Keratinocyte (primary cell): Measurements from ENCODE around the gene SUZ12. TPM values are rescaled to one million over a fixed set of nuclear protein-coding genes. Genes with fewer than 3 reads are reported as not detected.

Experiments used
- DNase-seq: peaks from one replicate; pipeline ENCODE4 v3.0.0-alpha.2; 2011; ENCODE audit warnings: low read depth, missing footprints, low spot score
- FAIRE-seq: peaks from 2 replicates; lab custom pipeline; 2011; peaks lifted over from hg19 to GRCh38; lab: Jason Lieb, UNC
- H2AFZ ChIP-seq: 2 replicates; pipeline ENCODE4 v1.6.0; 2012; ENCODE audit warnings: low read length, control low read depth, inconsistent platforms; ENCODE audit not compliant: control insufficient read depth
- H3K27ac ChIP-seq: 2 replicates; pipeline ENCODE4 v1.5.1; 2011; ENCODE audit warnings: low read length; ENCODE audit not compliant: control insufficient read depth, insufficient read depth
- H3K27me3 ChIP-seq: 3 replicates; pipeline ENCODE4 v1.6.0; 2011; ENCODE audit warnings: low read length; ENCODE audit not compliant: control insufficient read depth, insufficient read depth; ENCODE audit errors: extremely low read depth
- H3K36me3 ChIP-seq, 2 experiments: 2 replicates in 1 of 2; 3 replicates in 1 of 2; pipeline ENCODE4 v1.5.1; 2011; ENCODE audit warnings: low read length in 2 of 2, mild to moderate bottlenecking in 1 of 2; ENCODE audit not compliant: control insufficient read depth in 2 of 2, insufficient read depth in 2 of 2; ENCODE audit errors: extremely low read depth in 1 of 2
- H3K4me1 ChIP-seq: 3 replicates; pipeline ENCODE4 v1.5.1; 2011; ENCODE audit warnings: low read length; ENCODE audit not compliant: control insufficient read depth, insufficient read depth; ENCODE audit errors: extremely low read depth
- H3K4me2 ChIP-seq: 3 replicates; pipeline ENCODE4 v1.6.0; 2011; ENCODE audit warnings: low read depth, low read length; ENCODE audit not compliant: control insufficient read depth, insufficient read depth; ENCODE audit errors: extremely low read depth
- H3K4me3 ChIP-seq, 3 experiments: fragments of 200-600 bp in 1 of 3; sonication (generic) in 1 of 3; 2 replicates in 2 of 3; 3 replicates in 1 of 3; pipeline ENCODE4 v1.5.1; 2011 to 2016; ENCODE audit warnings: low read length in 3 of 3, mild to moderate bottlenecking in 3 of 3, control low read depth in 2 of 3, inconsistent platforms in 1 of 3, low read depth in 1 of 3, mixed read lengths in 1 of 3, mixed run types in 1 of 3, moderate library complexity in 1 of 3; ENCODE audit not compliant: control insufficient read depth in 2 of 3, insufficient read depth in 2 of 3; ENCODE audit errors: extremely low read depth in 1 of 3
- H3K79me2 ChIP-seq: 2 replicates; pipeline ENCODE4 v1.6.0; 2012; ENCODE audit warnings: low read length; ENCODE audit not compliant: control insufficient read depth, insufficient read depth
- H3K9ac ChIP-seq: 3 replicates; pipeline ENCODE4 v1.6.0; 2011; ENCODE audit warnings: low read length; ENCODE audit not compliant: control insufficient read depth, insufficient read depth; ENCODE audit errors: extremely low read depth
- H3K9me1 ChIP-seq: 3 replicates; pipeline ENCODE4 v1.6.0; 2011; ENCODE audit warnings: low read length; ENCODE audit not compliant: control insufficient read depth, insufficient read depth; ENCODE audit errors: extremely low read depth
- H3K9me3 ChIP-seq: 2 replicates; pipeline ENCODE4 v1.5.1; 2012; ENCODE audit warnings: low read depth, low read length; ENCODE audit not compliant: control insufficient read depth
- H4K20me1 ChIP-seq: 3 replicates; pipeline ENCODE4 v1.6.0; 2011; ENCODE audit warnings: low read length; ENCODE audit not compliant: control insufficient read depth, insufficient read depth; ENCODE audit errors: extremely low read depth
- CTCF ChIP-seq, 3 experiments: IDR thresholded peaks in 1 of 3; conservative IDR thresholded peaks in 1 of 3; optimal IDR thresholded peaks in 1 of 3; 2 replicates in 2 of 3; 3 replicates in 1 of 3; pipeline versions ENCODE3 to v1.5.1; 2011; ENCODE audit warnings: low read length in 3 of 3, mild to moderate bottlenecking in 3 of 3, moderate library complexity in 2 of 3, control low read depth in 1 of 3, inconsistent platforms in 1 of 3; ENCODE audit not compliant: insufficient read depth in 2 of 3; ENCODE audit errors: extremely low read depth in 1 of 3
- EZH2 ChIP-seq: IDR thresholded peaks from one replicate; pipeline ENCODE4 v1.6.1; 2012; ENCODE audit warnings: inconsistent platforms, mild to moderate bottlenecking, low read length, moderate library complexity
- dilution Hi-C: fragments of 300-500 bp; cut with MboI; formaldehyde crosslinking; loops from one replicate; pipeline ENCODE4 v1.7.0; 2020; ENCODE audit warnings: low sequenced_read_pairs; ENCODE audit not compliant: extremely low pct_ligation_motif_present
- polyA plus RNA-seq, 5 experiments: library from polyadenylated mRNA; depleted of rRNA in 3 of 5; stranded (reverse) in 3 of 5; stranded (forward) in 1 of 5; unstranded in 1 of 5; fragments of >200 nt; gene quantifications; 1 replicate in 1 of 5; 2 replicates in 3 of 5; 3 replicates in 1 of 5; pipeline versions ENCODE4 v1.2.1 to v1.2.3, GENCODE V29; 2011 to 2012; ENCODE audit warnings: missing spikeins in 2 of 5, low read depth in 1 of 5, low replicate concordance in 1 of 5

The SUZ12 gene
- polyA plus RNA-seq, 1 donor (not counting 4 experiments of a cell fraction or from before 2014, with no cell fraction given): 20.8 TPM

GRCh38 chr17:32016231-32016630, 79.4 kb downstream of the SUZ12 start:
- H3K27ac ChIP-seq: no peak overlapping the region
- H3K79me2 ChIP-seq: peaks cover 7% of the 10 kb centered on the region
- no peaks in the 10 kb centered on the region for H3K4me1 ChIP-seq
- H3K4me3 ChIP-seq: no peak overlapping the region
- no peak overlapping the region for H3K9ac ChIP-seq
- no peaks in the 10 kb centered on the region for H3K9me1 ChIP-seq
- DNase-seq (no peak), FAIRE-seq (no peak)
- no peaks in the 10 kb centered on the region for H4K20me1 ChIP-seq
- H3K36me3 ChIP-seq: peaks cover 0 to 1% of the 10 kb centered on the region in 2 experiments
- dilution Hi-C loops: no loop called here
- no peaks in the 10 kb centered on the region for H3K27me3 ChIP-seq
- TF ChIP-seq CTCF (optimal IDR thresholded peaks at IDR 0.05 in 1 of 3, IDR thresholded peaks at IDR 0.05 in 1 of 3, conservative IDR thresholded peaks at IDR 0.05 in 1 of 3; ENCODE audit: extremely low read depth in 1 of 3, insufficient read depth in 2 of 3, low read length in 3 of 3): no peak
- no peak for TF ChIP-seq EZH2
- H3K9me3 ChIP-seq: no peaks in the 10 kb centered on the region
- H3K4me2 ChIP-seq: no peak overlapping the region
- no peak overlapping the region for H2AFZ ChIP-seq

- no peak overlapping the region for H3K4me3 ChIP-seq
- dilution Hi-C loops: no loop called here
- no peaks in the 10 kb centered on the region for H3K27me3 ChIP-seq
- no peak for FAIRE-seq
- no peak overlapping the region for H3K9ac ChIP-seq
- H3K9me3 ChIP-seq: no peaks in the 10 kb centered on the region
- no peaks in the 10 kb centered on the region for H3K9me1 ChIP-seq
- no peaks in the 10 kb centered on the region for H3K4me1 ChIP-seq
- H3K36me3 ChIP-seq: peaks cover 0 to 1% of the 10 kb centered on the region in 2 experiments
- DNase-seq: no peak
- H2AFZ ChIP-seq: no peak overlapping the region
- H4K20me1 ChIP-seq: no peaks in the 10 kb centered on the region
- no peaks in the 10 kb centered on the region for H3K79me2 ChIP-seq
- no peak overlapping the region for H3K27ac ChIP-seq
- TF ChIP-seq EZH2: no peak
- TF ChIP-seq CTCF (optimal IDR thresholded peaks at IDR 0.05 in 1 of 3, IDR thresholded peaks at IDR 0.05 in 1 of 3, conservative IDR thresholded peaks at IDR 0.05 in 1 of 3; ENCODE audit: extremely low read depth in 1 of 3, insufficient read depth in 2 of 3, low read length in 3 of 3): no peak
- no peak overlapping the region for H3K4me2 ChIP-seq
These were observed 82.4 kb downstream of the SUZ12 start for GRCh38 chr17:32019228-32019627.
